Subcutaneous abdominal adipose tissue (tissue), 5 donors: ENCODE results near the gene RIT2.

ENCODE experiments used
- H3K27ac ChIP-seq: one replicate; pipeline ENCODE4 v1.7.0; 2013; ENCODE audit warnings: low read depth, mild to moderate bottlenecking, inconsistent platforms, low read length, moderate library complexity
- H3K27me3 ChIP-seq, 5 donors: one replicate each; pipeline ENCODE4 v1.7.0; 2013; ENCODE audit warnings: low read length in 5 of 5, inconsistent platforms in 1 of 5; ENCODE audit not compliant: control insufficient read depth in 5 of 5, insufficient read depth in 4 of 5
- H3K36me3 ChIP-seq, 5 donors: one replicate each; pipeline ENCODE4 v1.7.0; 2013; ENCODE audit warnings: low read length in 5 of 5; ENCODE audit not compliant: control insufficient read depth in 5 of 5, insufficient read depth in 5 of 5
- H3K4me1 ChIP-seq, 5 donors: one replicate each; pipeline ENCODE4 v1.7.0; 2013; ENCODE audit warnings: low read length in 5 of 5, mild to moderate bottlenecking in 3 of 5, moderate library complexity in 1 of 5; ENCODE audit not compliant: control insufficient read depth in 5 of 5, insufficient read depth in 5 of 5
- H3K4me3 ChIP-seq, 5 donors: one replicate each; pipeline ENCODE4 v1.7.0; 2013; ENCODE audit warnings: low read length in 5 of 5, low read depth in 1 of 5
- H3K9ac ChIP-seq, 5 donors: one replicate each; pipeline ENCODE4 v1.7.0; 2013; ENCODE audit warnings: low read length in 5 of 5, mild to moderate bottlenecking in 4 of 5, moderate library complexity in 3 of 5
- H3K9me3 ChIP-seq, 5 donors: one replicate each; pipeline ENCODE4 v1.7.0; 2013; ENCODE audit warnings: low read length in 5 of 5; ENCODE audit not compliant: control insufficient read depth in 5 of 5
- donor health status: healthy.
- donor health status: healthy.
- donor health status: healthy.
- donor health status: healthy.
- donor health status: healthy.

The RIT2 gene

GRCh38 chr18:42828881-42829280 lies 286.6 kb downstream of the RIT2 start:
- Histone ChIP-seq H3K27ac (no peak overlapping the region), H3K4me3 (no peak overlapping the region), H3K9me3 (no peaks in the 10 kb centered on the region), H3K9ac (no peak overlapping the region), H3K4me1 (no peaks in the 10 kb centered on the region), H3K36me3 (no peaks in the 10 kb centered on the region), H3K27me3 (no peaks in the 10 kb centered on the region)

GRCh38 chr18:42824178-42824577 lies 291.3 kb downstream of the RIT2 start:
- no peak overlapping the region for H3K27ac ChIP-seq
- no peaks in the 10 kb centered on the region for H3K4me1 ChIP-seq
- H3K27me3 ChIP-seq: no peaks in the 10 kb centered on the region
- H3K9ac ChIP-seq: no peak overlapping the region
- H3K36me3 ChIP-seq: no peaks in the 10 kb centered on the region
- no peaks in the 10 kb centered on the region for H3K9me3 ChIP-seq
- H3K4me3 ChIP-seq: no peak overlapping the region

GRCh38 chr18:42822711-42823110 lies 292.8 kb downstream of the RIT2 start:
- Histone ChIP-seq H3K4me3 (no peak overlapping the region), H3K9me3 (no peaks in the 10 kb centered on the region), H3K27ac (no peak overlapping the region), H3K4me1 (no peaks in the 10 kb centered on the region), H3K9ac (no peak overlapping the region), H3K36me3 (no peaks in the 10 kb centered on the region), H3K27me3 (no peaks in the 10 kb centered on the region)

DNA sequence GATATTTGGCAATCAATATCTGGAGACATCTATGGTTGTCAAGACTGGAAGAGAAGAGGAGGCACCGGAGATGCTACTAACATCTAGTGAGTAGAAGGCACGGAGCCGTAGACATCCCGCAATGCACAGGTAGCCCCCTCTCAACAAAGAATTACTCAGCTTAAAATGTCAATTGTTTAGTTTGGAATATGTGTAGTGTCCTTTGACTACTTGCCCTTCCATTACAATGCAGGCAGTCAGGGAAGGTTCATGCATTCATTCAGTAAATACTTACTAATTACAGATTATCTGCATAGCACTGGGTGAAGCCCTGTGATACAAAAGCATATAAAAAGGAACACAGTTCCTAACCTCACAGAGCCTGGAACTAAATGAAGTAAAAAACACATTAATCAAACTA lies 294.0 kb downstream of the RIT2 start:
- H3K9me3 ChIP-seq: no peaks in the 10 kb centered on the region
- no peaks in the 10 kb centered on the region for H3K36me3 ChIP-seq
- no peaks in the 10 kb centered on the region for H3K27me3 ChIP-seq
- no peaks in the 10 kb centered on the region for H3K4me1 ChIP-seq
- H3K27ac ChIP-seq: no peak overlapping the region
- H3K4me3 ChIP-seq: no peak overlapping the region
- H3K9ac ChIP-seq: no peak overlapping the region

- no peaks in the 10 kb centered on the region for H3K36me3 ChIP-seq
- H3K27ac ChIP-seq: no peak overlapping the region
- no peak overlapping the region for H3K9ac ChIP-seq
- peaks cover 0 to 8% (median 7%) of the 10 kb centered on the region in 5 donors for H3K4me1 ChIP-seq
- no peaks in the 10 kb centered on the region for H3K9me3 ChIP-seq
- no peaks in the 10 kb centered on the region for H3K27me3 ChIP-seq
- H3K4me3 ChIP-seq: no peak overlapping the region
These were observed 300.9 kb downstream of the RIT2 start for GRCh38 chr18:42814618-42815017.

DNA sequence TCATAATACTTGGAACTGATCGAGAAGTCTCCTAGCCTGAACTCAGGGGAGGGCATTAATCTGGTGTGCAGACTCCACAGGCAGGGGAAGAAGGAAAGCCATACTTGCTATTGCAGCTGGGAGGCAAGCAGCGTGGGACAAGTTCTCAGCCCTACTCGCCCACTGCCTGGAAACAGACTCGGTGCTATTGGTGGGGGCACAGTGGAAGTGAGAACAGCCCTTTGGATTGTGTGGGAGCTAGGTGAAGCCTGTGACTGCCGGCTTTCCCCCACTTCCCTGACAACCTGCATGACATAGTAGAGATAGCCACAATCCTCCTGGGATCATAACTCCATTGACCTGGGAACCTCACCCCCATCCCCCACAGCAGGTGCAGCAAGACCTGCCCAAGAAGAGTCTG lies 301.3 kb downstream of the RIT2 start:
- H3K36me3 ChIP-seq: no peaks in the 10 kb centered on the region
- peaks cover 0 to 8% (median 7%) of the 10 kb centered on the region in 5 donors for H3K4me1 ChIP-seq
- H3K4me3 ChIP-seq: no peak overlapping the region
- no peak overlapping the region for H3K9ac ChIP-seq
- H3K27me3 ChIP-seq: no peaks in the 10 kb centered on the region
- no peaks in the 10 kb centered on the region for H3K9me3 ChIP-seq
- H3K27ac ChIP-seq: no peak overlapping the region

DNA sequence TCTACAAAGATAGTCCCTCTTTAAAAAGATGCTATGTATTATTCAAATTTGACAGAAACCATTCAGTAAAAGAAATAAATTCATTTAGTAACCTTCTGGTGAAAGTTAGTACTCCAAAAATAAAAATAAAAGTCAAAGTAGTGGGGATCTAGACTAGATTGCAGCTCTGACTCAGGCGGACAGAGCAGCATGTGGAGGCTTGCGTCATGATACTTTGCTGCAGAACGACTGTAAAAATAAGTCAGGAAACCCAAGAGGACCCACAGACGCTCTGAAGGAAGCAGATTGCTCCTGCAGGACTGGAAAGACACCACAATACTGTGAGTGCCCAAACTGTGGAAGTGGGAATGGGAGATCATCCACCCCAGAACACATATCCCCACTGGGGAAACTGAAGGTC lies 301.9 kb downstream of the RIT2 start:
- no peaks in the 10 kb centered on the region for H3K36me3 ChIP-seq
- H3K27ac ChIP-seq: no peak overlapping the region
- H3K4me3 ChIP-seq: no peak overlapping the region
- H3K9me3 ChIP-seq: no peaks in the 10 kb centered on the region
- peaks cover 0 to 8% (median 7%) of the 10 kb centered on the region in 5 donors for H3K4me1 ChIP-seq
- H3K9ac ChIP-seq: no peak overlapping the region
- H3K27me3 ChIP-seq: no peaks in the 10 kb centered on the region

- Histone ChIP-seq H3K4me1 (no peaks in the 10 kb centered on the region), H3K27me3 (no peaks in the 10 kb centered on the region), H3K4me3 (no peak overlapping the region), H3K9me3 (no peaks in the 10 kb centered on the region), H3K36me3 (no peaks in the 10 kb centered on the region), H3K27ac (no peak overlapping the region), H3K9ac (no peak overlapping the region)
These were observed 307.6 kb downstream of the RIT2 start for GRCh38 chr18:42807887-42808286.

- Histone ChIP-seq H3K27me3 (no peaks in the 10 kb centered on the region), H3K36me3 (no peaks in the 10 kb centered on the region), H3K4me1 (no peaks in the 10 kb centered on the region), H3K9me3 (no peaks in the 10 kb centered on the region), H3K27ac (no peak overlapping the region), H3K9ac (no peak overlapping the region), H3K4me3 (no peak overlapping the region)
These were observed 313.8 kb downstream of the RIT2 start for GRCh38 chr18:42801706-42802105.

- no peak overlapping the region for H3K4me3 ChIP-seq
- no peaks in the 10 kb centered on the region for H3K4me1 ChIP-seq
- H3K27me3 ChIP-seq: no peaks in the 10 kb centered on the region
- no peak overlapping the region for H3K9ac ChIP-seq
- H3K27ac ChIP-seq: no peak overlapping the region
- H3K36me3 ChIP-seq: no peaks in the 10 kb centered on the region
- no peaks in the 10 kb centered on the region for H3K9me3 ChIP-seq
These were observed 316.8 kb downstream of the RIT2 start for GRCh38 chr18:42798606-42799170.
